Epidermal melanocyte (primary cell): ENCODE measurements around the gene RASA3.
A peak's percentile ranks its signal among the peaks of the same experiment; 100 is the strongest.
"Not testable (repeated sequence)": the region's sequence is repeated elsewhere in the genome, so short reads cannot be mapped to it uniquely, and the experiment has no call there.

Source experiments
- DNase-seq: peaks from one replicate; pipeline ENCODE4 v3.0.0; 2011; ENCODE audit warnings: low spot score; ENCODE audit not compliant: insufficient read length

The RASA3 gene

GRCh38 chr13:114115796-114116195 is 16.6 kb downstream of the RASA3 start:
- no peak for DNase-seq

DNA sequence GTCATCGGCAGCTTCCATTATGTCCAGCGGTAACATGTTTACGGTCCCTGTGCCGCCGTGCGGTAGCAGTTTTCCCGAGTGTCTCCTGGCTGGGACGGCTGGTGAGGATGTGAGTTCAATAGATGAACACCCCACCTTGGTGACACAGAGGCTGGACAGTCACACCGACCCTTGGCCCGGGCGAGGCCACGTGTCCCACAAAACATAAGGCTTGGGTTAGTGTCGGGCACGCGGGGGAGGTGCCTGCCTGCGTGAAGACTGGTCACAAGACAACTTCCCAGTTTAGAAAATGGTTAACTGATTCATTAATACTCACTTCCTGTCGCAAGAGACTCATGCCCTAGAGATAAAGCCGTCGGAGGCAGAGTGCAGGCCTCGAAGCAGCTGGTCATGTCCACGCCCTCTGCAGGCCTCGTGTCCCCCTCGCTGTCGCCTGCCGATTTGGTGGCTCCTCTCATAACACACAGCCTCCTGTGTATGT is 17.2 kb downstream of the RASA3 start:
- DNase-seq: no peak

- DNase-seq: not testable (repeated sequence)
Observed at GRCh38 chr13:114114666-114115065, 17.8 kb downstream of the RASA3 start.

DNA sequence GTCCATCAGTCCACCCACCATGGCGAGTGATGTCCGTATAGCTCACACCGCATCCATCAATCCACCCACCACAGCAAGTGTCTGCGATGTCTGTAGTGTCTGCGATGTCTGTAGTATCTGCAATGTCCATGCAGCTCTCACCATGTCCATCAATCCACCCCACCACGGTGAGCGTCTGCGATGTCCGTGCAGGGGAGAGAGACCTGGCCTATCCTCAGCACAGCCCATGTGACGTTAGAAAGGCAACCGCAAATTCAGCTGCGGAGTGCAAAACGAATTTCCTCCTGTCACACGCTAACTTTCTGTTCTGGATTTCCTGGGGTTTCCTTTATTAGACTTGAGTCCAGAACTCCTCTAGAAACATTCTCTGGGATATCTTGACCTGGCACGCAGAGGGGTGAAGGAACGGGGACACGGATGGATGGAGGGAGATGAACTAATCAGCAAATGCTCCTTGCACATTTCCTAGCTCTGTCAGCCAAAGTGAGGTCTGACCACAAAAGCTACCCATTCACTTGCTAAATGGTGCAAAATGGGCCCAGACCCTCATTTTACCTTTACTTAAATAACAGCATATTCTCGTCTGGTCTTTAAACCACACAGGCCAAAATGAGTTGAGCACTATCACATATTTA is 18.3 kb downstream of the RASA3 start:
- DNase-seq: no peak

DNA sequence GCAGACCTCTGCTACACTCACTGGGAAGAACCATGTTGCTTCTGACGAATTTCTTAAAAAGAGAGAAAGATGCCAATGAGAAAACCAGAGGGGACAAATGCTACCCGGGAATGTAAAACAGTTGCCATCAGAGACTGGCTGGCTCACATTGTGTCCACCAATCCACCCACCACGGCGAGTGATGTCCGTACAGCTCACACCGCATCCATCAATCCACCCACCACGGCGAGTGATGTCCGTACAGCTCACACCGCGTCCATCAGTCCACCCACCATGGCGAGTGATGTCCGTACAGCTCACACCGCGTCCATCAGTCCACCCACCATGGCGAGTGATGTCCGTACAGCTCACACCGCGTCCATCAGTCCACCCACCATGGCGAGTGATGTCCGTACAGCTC is 19.0 kb downstream of the RASA3 start:
- not testable (repeated sequence) for DNase-seq

GRCh38 chr13:114112826-114113322 is 19.5 kb downstream of the RASA3 start:
- no peak for DNase-seq

DNA sequence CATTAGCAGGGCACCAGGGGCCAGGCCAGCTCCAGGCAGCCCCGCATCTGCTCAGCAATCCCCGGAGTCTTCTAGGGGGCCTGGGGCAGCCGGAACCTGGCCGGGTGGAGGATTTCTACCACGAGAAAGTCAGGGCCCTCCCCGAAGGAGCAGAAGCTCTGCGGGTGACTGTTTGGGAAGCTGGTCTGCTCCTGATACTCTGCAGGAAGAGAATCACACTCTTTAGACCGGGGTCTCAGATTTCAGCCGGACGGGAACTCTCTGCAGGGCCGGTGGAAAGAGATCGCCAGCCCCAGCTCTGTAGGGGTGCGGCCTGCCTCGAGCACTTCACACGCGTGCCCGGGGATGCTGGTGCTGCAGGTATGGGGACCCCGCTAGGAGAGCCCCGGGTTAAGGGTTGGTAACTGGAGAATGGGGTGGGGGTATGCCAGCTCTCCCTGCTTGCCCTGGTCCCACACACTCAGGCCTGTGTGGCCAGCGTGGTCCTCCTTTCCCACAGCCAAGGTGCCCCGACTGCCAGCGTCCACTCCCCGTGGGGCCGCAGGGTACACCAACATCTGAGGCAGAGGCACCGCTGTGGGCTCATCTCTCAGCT is 20.1 kb downstream of the RASA3 start:
- no peak for DNase-seq

GRCh38 chr13:114111577-114111976 is 20.8 kb downstream of the RASA3 start:
- peak; percentile 92 for DNase-seq

- DNase-seq: not testable (repeated sequence)
Observed at GRCh38 chr13:114110830-114111189, 21.6 kb downstream of the RASA3 start.

DNA sequence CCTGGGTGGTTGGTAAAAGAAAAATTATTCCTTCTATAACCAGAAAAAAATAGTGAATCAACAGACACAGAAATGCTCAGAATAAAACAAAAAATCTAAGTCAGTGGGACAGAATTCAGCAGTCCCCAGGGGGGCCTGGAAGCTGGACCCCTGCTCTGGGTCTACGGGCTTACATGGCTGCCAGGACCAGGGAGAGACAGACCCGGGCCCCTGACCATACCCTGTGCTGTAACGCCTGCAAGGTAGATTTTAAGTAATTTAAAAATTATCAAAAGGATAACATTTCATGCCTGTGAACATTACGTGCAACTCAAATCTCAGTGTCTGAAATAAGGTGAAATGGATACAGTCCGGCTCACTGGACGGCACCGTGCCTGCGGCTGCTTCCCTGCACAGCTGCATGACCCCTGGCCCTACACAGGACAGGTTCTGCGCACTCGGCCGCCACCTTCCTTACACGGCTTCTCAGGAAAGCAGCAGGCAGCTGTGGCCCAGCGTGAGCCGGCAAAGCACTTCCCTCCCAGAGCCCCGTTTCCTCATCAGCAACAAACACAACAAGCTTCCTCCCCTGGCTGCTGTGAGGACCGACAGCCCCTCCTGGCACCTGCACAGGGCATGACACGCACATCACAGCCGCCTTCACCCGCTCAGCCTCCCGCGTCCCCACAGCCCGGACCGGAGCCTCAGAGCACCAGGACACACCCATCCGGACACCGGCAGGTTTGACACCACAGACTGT is 22.2 kb downstream of the RASA3 start:
- DNase-seq: no peak

DNA sequence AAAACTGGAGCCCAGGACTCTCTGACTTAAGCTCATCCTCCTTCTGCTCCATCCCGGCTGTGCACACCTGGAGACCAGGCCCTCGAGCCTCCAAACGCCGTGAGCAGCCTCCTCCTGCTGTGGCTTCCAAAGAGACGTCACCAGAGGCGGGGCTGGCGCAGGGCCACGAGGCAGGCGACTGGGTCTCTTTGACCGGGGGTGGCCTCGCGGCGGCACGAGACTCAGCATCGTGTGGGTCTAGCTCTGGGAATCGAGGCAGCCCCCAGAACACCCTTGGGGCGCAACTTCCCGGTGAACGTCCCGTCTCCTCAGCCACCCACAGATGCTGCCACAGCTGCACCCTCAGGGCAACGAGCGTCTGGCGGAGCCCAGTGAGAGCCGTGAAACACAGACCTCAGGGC is 22.8 kb downstream of the RASA3 start:
- DNase-seq: no peak

GRCh38 chr13:114108894-114109293 is 23.5 kb downstream of the RASA3 start:
- DNase-seq: no peak

GRCh38 chr13:114108141-114108761 is 24.2 kb downstream of the RASA3 start:
- DNase-seq: no peak

DNA sequence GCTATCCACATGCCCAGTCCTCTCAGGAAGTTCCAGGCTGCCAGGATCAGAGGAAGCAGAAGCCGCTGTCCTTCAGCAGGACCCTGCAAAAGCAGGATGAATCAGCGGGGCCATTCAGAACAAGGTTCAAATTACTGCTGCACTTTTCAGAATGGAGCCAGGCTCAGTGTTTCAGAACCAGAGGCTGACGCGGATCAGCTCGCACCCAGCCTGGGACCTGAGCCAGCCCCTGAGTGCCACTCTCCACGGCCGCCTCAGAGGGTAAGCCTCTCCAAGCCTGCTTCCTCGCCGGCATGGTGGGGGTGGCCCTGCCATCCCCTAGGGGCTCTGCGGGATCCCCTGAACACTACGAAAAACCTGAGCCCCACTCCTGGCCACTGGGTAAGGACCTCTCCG is 24.7 kb downstream of the RASA3 start:
- no peak for DNase-seq

DNA sequence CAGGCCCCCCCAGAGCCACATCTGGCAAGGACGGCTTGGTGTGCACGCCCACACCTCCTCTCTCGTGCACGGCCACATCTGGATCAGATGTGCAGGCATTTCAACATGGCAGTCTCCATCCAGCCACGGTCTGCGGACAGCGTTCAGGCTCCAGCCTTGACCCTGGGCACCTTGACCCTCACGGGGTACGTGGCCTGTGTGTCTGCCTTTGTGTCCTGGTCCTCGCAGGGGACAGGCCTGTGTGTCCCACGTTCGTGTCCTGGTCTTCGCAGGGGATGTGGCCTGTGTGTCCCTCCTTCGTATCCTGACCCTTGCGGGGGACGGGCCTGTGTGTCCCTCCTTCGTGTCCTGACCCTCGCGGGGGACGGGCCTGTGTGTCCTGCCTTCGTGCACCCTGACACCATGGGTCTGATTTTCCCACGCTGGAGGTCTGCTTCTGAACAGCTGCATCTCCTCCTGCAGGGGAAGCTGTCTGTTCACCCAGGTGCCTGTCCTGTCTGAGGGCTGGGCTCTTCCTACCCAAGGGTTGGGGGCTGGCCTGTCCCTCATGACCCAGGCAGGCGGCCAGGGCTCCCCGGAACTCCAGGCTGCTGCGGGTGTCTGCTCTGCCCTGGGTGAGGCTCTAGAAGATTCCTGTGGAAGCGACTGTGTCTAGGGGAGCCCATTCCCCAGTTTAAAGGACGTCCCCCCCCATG is 25.3 kb downstream of the RASA3 start:
- no peak for DNase-seq

DNA sequence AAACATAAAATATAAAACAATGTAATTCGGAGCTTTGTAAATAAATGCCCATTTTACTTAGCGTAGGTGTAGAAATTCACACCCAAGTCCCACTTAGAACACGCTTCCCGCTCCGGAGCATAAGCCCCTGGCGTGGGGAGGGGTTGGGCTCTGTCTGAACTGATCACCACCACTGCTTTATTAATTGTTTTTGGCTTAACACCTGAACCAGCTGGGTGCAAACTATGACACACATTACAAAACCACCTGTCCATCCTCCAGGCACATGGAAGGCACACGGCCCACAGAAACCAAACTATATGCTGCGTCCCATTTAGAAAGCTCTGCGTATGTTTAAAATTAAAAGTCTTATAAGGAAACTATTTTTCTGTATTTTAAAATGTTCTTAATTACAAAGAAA is 25.9 kb downstream of the RASA3 start:
- no peak for DNase-seq

DNA sequence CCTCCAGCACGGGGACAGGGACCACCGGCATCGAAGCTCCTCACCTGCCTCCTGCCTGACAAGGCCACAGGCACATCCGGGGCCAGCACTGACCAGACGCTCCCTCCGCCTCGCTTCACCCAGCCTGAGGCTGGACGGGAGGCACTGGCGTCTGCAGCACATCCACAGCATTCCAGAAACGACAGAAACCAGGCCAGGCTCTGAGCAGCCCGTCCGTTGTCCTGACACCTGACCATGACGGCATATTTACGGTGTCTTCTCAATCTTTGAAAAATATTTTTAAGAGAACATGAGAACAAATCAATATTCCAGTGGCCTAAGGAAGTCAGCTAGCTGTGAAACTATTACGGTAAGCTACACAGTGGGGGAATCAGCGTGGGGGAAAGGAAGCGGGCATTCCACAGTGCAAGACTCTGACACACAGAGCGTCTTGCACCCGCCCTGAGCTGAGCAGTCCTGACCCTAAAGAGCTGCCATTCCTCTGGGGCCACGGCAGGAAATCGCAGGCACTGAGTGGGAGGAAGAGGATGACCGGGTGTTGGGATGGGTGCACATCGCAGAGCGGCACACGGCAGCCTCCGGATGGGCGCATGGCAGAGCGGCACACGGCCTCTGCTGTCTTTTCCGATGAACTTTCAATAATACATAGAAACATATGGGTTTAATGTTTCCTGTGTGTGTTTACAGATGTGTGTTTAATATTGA is 26.8 kb downstream of the RASA3 start:
- no peak for DNase-seq

GRCh38 chr13:114104655-114105520 is 27.5 kb downstream of the RASA3 start:
- no peak for DNase-seq

DNA sequence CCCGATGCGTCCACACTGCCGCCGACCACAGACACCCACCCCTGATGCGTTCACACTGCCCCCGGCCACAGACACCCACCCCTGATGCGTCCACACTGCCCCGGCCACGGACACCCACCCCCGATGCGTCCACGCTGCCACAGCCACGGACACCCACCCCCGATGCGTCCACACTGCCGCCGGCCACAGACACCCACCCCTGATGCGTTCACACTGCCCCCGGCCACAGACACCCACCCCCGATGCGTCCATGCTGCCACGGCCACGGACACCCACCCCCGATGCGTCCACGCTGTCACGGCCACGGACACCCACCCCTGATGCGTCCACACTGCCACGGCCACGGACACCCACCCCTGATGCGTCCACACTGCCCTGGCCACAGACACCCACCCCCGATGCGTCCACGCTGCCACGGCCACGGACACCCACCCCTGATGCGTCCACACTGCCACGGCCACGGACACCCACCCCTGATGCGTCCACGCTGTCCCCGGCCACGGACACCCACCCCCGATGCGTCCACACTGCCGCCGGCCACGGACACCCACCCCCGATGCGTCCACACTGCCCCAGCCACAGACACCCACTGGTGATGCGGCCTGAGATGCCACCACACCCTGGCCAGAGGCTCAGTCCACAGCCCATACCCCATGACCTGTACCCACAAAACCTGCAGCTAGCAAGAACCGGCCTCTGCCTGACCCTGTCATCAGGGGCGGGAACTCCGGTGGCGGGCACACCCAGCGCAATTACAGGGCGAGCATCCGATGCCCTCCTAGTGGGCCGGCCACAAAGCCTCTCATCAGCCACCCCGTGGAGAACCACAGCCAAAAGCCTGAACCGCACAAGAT is 28.4 kb downstream of the RASA3 start:
- DNase-seq: no peak
